ENCODE measurements around the gene C5orf47. TPM values are rescaled to one million over a fixed set of nuclear protein-coding genes. Genes with fewer than 3 reads are reported as not detected.

The C5orf47 gene, protein sequence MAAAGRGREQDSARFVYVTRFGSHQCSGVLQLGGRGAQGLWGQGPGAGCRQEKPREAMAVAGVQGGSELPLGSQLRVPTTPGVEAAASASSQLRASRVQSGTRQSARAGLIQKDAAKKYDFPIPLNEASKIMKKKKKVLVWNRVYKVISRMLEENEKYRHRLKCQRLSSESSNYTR
- not detected in 2 replicates for total RNA-seq (2014; rRNA removed; shearing (Covaris generic))

DNA sequence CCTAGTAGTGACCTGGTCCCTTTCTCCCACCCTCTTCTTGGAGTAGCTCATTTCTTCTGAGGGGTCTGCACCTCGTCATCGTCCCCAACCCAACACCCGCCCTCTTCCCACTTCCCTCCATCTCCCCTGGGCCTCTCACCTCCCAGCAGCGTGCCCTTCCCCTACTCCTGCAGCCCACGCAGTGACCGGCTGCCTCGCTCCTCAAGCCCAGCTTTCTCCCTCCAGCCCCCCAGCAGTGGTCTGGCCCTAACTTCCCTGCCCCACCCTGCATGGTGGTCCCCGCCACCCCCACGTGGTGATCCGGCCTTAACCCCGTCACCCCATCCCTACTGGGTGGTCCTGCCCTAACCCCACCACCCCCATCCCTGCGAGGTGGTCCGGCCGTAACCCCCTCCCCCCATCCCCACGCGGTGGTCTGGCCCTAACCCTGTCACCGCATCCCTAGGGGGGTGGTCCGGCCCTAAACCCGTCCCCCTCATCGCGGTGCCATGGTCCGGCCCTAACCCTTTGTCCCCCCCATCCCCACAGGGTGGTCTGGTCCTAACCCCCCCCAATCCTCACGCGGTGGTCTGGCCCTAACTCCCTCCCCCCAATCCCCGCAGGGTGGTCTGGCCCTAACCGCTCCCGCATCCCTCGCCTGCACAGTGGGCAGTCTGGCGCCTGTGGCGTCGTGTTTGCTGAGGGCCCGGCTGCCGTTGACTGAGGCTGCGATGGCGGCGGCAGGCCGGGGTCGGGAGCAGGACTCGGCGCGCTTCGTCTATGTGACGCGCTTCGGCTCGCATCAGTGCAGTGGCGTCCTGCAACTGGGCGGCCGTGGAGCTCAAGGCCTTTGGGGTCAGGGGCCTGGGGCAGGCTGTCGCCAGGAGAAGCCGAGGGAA, at the start of gene C5orf47:
C5orf47 (plus strand) TSS at position 617 of the 878 bp plus-strand sequence; CDS start at position 711, 94 bp downstream.
- DNase-seq (ENCODE audit: low spot score): no peak
- in situ Hi-C loops (cut with HindIII; ENCODE audit: low sequenced_read_pairs): no loop called here

DNA sequence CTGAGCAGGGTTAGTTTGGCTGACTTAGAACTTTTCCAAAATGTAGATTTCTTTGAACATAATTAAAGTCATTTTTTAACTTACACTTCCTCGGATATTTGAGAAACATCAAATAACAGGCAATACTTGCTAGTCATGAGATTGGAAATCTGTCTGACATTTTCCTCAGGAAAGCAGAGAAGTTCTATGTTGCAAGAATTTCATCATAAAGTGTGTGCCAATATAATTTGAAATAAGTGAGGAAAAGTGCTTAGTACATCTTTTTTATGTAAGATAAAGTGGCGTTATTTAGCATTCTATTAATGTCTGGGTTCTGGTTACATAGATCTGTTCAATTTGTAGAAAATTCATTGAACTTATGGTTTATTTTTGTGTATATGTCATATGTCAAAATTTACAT, 48.7 kb upstream of the C5orf47 start:
- no peak for DNase-seq (ENCODE audit: low spot score)
- in situ Hi-C loops (cut with HindIII; ENCODE audit: low sequenced_read_pairs): no loop called here

DNA sequence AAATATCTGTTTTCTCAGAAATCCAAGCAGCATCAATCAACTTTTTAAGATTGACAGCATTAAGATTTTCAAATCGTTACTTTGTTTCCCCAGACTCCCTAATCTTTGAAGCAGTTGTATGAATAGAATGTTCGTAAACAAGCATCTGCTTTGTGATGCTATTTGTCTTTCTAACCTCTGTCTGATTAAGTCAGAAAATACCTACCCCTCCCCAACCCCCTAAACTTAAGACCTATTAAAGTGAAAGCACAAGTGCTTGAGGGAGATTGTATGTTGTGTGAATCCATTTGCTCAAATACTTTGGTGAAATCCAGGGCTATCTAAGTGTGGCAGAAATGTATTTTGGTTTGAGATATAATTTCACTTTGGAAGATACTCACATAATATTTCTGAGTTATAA, 47.9 kb upstream of the C5orf47 start:
- in situ Hi-C loops (cut with HindIII; ENCODE audit: low sequenced_read_pairs): no loop called here
- no peak for DNase-seq (ENCODE audit: low spot score)

DNA sequence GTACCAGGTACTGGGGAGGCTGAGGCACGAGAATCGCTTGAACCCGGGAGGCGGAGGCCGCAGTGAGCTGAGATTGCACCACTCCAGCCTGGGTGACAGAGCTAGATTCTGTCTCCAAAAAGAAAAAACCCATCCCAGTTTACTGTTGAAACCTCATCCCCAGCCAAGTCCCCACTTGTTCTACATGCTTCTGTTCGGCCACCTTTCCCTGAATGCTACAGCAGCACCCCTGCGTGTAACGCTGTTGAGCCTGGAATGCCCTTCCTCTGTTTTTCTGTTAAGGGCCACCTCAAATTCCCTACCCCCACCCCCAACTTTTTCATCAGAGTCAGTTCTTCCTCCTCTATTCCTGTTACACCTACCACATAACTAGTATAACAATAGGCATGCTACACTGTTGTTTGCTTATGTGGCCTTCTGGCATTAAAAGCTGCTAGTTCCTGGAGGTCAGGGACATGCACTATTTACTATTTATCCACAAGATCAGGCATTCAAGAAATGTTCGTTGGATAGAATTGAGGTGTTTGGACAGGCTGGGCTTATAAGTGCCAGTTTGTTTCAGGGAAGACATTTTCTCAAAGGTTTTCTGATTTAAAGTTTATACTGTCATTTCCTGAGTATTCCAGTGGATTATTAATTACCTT, 47.1 kb upstream of the C5orf47 start:
- no peak for DNase-seq (ENCODE audit: low spot score)
- in situ Hi-C loops (cut with HindIII; ENCODE audit: low sequenced_read_pairs): no loop called here

DNA sequence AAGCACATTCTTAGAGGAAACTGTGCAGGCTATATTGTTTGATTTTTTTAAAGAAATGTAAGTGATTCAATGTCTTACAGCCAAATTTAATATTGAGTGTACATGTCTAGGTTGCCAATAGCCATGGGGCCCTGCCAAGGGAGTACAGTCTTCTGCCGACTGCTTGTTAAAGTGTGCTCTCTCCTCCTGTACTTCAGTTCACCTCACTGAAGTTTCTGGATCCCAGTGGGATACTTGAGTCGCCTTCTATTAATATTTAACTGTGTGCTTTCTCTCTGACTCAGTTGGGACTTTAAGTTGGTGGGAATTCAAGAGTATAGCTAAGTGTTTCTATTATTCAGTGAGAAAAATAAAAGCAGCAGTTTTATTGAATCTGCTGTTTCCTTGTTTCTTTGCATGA, 44.5 kb upstream of the C5orf47 start:
- in situ Hi-C loops (cut with HindIII; ENCODE audit: low sequenced_read_pairs): no loop called here
- no peak for DNase-seq (ENCODE audit: low spot score)

DNA sequence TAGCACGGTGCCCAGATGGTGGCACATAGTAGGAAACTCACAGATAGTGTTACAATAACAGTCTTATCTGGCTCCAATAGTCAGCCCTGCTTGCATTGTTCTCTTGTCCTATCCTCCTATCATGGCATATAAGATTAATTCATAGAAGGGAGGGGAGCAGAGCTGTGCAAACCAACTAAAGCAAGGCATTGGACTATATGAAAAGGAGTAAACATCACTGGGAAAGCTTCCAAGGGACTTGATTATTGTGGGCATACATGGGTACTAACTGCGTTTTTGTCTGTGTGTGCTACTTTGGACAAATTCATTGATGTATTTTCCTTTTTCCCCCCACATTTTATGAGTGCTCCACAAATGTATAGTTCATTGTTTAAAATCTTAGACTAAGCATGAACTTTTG, 43.8 kb upstream of the C5orf47 start:
- in situ Hi-C loops (cut with HindIII; ENCODE audit: low sequenced_read_pairs): no loop called here
- no peak for DNase-seq (ENCODE audit: low spot score)

DNA sequence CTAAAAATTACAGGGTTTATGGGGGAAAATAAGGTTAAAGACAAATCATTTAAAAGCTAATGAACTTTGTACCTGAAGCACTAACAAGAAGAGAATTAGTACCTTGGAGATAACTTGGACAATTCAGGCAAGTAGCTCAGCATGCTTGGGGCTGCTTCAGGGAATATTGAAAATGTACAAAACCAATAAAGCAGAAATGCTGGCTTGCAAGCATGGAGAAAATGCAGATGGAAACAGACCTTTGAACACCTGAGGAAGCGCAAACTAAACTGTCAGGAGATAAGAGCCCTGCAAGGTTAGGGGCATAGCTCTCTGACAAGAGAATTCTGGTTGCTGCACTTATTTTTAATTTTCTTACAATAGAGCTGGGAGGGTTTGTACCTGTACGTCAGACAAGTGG, 42.6 kb upstream of the C5orf47 start:
- no peak for DNase-seq (ENCODE audit: low spot score)
- in situ Hi-C loops (cut with HindIII; ENCODE audit: low sequenced_read_pairs): no loop called here

DNA sequence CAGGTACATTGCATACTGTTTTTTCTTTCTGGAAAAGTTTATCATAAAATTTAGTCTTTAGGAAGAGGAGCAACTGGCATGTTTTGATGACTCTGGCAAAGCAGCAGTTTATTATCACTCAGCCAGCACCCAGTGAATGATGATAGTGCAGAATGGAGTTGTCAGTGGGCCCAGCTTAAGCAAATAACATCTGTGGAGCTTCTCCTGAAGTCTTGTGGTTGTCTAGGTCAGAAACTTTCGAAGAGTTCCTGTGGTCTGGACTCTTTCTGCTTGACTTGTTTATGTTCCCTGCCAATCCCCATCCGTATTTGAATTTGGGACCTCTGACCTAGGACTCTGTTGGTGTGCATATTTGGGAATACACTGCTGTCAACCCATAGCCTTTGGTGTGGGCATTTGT, 38.1 kb upstream of the C5orf47 start:
- no peak for DNase-seq (ENCODE audit: low spot score)
- in situ Hi-C loops (cut with HindIII; ENCODE audit: low sequenced_read_pairs): no loop called here

DNA sequence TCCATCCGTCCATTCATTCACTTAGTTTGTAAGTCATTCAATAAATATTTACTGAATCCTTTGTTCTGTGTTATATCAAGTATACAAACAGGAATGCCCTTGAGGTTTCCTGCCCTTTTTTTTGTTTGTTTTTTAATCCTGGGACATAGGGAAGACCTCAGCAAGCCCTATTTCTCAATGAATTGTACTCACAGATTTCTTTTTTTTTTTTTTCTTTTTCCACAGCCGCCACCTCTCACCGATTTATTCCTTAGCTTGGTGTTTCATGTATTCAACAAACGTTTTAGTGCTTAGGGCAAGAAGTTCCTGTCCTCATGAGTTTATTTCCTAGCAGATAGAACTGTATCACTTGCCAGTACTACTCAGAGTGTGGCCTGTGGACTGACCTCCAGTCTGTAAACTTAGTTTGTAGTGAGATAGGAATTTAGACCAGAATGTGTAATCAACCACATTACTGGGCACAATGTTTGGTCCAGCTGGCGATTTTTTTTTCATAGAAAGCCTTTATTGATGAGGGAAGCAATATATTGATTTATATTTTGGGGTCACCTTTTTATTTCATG, 35.4 kb upstream of the C5orf47 start:
- in situ Hi-C loops (cut with HindIII; ENCODE audit: low sequenced_read_pairs): no loop called here
- no peak for DNase-seq (ENCODE audit: low spot score)

DNA sequence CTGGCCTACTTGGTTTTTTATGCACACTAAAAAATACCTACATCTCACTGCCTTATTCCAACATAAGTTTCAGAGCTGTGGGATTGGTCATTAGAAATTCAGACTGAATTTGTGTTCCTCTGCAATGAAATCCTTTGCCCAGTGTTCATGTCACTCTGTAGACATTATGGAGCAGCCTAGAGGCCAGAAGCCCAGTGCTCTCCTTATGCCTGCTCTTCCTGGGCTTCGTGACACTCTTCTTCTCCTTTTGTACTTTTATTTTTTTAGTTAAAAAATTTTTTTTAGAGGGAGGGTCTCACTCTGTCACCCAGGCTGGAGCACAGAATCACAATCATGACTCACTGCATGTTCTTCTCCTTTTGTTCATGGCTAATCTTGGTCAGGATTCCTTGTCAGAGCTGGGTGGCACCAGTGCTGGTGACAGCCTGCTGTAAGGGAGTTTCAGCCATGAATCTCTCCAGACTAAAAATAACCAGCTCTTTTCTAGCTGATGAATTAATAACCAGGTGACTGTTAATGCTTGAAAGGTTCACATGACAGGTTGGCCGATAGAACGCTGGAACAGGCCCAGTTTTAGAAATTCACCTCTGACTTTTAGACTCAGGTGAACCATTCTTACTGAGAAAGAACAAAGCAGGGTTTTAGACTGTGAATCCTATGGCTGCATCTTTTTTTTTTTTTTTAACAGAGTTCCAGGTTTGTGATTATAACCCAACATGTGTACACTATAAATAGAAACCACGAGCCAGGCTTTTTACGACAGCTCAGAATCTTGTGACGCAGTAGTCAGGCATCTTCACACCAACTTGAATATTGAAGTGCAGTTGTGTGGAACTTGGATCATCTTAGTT, 34.1 kb upstream of the C5orf47 start:
- in situ Hi-C loops (cut with HindIII; ENCODE audit: low sequenced_read_pairs): no loop called here
- DNase-seq (ENCODE audit: low spot score): peak; percentile 69

DNA sequence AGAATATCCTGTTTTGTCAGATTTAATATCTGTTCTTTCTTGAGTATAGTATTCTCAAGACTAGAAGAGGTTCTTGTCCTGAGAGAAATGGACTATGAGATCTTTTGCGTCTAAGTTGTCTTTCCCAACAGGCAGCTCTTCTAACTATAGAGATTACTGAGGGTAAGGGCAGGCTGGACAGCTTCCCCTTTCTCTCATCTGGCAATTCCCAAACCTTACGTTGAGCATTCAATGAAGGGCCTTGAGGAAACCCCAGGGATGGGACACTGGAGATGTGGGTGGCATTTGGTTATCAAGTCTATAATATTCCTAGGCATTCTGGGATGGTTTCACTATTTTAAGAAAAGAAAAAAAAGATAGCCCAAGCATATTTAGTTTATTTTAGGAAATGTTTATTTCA, 28.0 kb upstream of the C5orf47 start:
- in situ Hi-C loops (cut with HindIII; ENCODE audit: low sequenced_read_pairs): no loop called here
- DNase-seq (ENCODE audit: low spot score): no peak

DNA sequence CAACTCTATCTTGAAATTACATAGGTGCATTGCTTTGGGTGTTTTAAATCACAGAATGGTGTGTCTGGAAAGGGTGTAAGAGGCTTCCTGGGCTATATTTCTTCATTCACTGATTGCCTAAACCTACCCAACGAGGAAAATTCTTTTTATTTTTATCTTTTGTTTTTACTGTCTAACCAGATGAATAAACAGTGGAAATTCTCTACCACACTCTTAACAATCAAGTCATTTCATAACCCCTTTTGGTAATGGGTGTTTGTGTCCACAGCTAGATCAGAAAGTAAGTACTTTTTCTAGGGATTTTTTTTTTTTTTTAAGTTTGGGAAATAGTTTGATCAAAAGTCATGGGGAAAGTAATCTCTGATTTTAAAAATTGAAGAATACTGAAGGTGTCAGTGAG, 27.6 kb upstream of the C5orf47 start:
- in situ Hi-C loops (cut with HindIII; ENCODE audit: low sequenced_read_pairs): no loop called here
- DNase-seq (ENCODE audit: low spot score): no peak

DNA sequence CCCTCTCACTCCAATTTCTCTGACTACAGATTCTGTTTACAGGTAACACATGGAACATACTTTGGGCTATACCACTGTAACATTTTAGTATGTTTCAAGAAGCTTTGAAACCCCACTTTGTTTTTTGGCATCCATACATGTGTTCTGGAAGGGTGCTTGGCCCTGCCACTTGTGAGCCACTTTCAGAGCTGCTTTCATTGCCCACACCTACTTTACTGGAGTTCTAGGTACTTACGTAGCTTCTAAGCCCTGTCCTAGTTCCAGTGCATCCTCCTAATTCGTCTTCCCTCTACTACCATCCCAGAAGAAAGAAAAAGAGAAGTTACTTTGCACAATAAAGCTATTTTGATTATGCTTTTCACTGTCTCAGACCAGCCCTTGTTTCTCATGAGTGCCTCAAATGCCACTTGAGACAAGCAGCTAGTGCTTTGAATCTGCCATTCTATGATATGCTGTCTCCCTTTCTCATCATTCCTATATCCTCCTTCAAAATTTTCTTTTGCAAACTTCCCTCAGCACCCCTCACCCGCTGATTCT, 26.5 kb upstream of the C5orf47 start:
- no peak for DNase-seq (ENCODE audit: low spot score)
- in situ Hi-C loops (cut with HindIII; ENCODE audit: low sequenced_read_pairs): no loop called here

DNA sequence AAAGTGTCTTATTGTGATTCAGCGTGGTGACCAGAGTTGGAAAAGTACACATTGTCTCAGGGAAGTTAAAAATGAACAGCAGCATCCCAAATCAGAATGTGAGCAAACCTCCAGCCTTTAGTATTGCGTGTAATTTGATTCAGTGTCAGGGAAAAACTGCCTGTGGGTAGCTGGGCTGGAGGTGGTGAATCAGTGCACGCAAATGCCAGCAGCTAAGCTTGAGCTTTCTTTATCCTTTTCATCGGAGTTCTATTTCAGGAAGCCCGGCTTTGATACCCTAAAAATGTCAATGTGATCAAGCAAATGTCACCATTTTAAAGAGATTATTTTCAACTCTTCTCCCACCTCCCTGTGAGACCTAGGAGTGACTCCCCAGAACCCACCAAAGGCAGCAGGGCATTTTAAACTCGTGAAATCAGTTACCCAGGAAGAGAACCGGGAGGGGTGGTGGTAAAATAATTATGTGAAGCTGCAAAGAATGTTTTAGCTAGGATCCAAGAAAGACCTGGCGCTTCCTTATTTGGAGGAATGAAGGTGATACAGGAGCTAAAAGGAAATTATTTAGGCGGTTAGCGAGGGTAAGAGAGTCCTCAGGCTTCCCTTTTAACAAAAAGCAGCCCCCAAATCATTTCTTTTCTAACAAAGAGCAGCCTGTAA, 25.7 kb upstream of the C5orf47 start:
- peak; percentile 44 for DNase-seq (ENCODE audit: low spot score)
- in situ Hi-C loops (cut with HindIII; ENCODE audit: low sequenced_read_pairs): no loop called here

DNA sequence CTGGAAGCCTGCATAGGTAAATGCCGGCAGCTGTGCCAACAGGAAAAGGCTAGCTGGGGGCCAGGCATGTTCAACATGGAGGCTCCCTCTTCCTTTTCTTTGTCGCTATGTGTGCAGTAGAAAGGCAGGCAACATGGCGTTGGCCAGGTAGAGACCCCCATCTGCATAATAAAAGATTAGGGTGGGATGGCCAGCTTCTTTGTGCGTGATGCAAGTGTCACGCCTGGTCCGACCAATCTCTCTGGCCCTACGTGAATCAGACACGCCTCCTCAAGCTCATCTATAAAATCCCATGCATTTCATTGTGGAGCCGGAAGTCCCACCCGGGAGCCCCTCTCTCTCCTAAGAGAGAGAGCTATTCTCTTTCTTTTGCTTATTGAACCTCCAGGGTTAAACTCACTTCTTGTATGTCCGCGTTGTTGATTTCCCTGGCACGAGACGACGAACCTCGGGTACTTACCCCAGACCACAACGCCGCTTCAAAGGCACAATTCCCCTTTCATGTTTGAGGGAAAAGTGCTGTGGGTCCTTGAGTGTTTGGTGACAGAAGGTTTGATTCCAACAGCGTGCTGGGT, 25.0 kb upstream of the C5orf47 start:
- in situ Hi-C loops (cut with HindIII; ENCODE audit: low sequenced_read_pairs): no loop called here
- DNase-seq (ENCODE audit: low spot score): peak; percentile 68

DNA sequence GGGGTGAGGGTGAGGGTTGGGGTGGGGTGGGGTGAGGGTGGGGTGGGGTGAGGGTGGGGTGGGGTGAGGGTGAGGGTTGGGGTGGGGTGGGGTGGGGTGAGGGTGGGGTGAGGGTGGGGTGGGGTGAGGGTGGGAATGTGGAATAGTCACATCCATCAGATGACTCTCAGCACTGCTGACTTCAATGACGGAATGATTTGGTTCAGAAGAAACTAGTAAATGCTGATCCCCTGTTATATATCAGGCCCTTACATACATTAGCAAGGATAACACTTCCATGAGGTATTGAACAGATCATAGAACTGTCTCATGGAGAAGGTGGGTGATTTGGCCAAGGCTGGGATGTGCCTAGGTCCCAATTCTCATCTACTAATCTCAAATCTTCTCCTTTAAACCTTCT, 24.5 kb upstream of the C5orf47 start:
- in situ Hi-C loops (cut with HindIII; ENCODE audit: low sequenced_read_pairs): no loop called here
- no peak for DNase-seq (ENCODE audit: low spot score)

DNA sequence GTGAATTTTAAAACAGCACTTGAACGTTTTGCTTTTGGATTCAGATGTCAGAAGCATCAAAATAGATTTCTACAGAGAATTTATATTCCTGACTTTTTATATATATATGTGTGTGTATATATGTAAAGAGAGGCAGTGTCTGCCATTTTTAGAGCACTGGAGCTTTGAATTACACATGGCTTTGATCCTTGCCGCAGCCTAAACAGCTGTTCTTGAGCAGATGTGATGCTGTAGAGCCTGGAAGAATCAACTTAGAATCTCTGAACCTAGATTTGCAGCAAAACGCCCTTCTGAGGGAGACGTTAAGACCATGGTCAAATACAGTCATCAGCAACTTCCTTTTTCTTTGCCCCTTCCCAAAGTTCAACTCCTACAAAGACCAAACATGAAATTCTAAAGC, 21.7 kb upstream of the C5orf47 start:
- DNase-seq (ENCODE audit: low spot score): no peak
- in situ Hi-C loops (cut with HindIII; ENCODE audit: low sequenced_read_pairs): no loop called here

DNA sequence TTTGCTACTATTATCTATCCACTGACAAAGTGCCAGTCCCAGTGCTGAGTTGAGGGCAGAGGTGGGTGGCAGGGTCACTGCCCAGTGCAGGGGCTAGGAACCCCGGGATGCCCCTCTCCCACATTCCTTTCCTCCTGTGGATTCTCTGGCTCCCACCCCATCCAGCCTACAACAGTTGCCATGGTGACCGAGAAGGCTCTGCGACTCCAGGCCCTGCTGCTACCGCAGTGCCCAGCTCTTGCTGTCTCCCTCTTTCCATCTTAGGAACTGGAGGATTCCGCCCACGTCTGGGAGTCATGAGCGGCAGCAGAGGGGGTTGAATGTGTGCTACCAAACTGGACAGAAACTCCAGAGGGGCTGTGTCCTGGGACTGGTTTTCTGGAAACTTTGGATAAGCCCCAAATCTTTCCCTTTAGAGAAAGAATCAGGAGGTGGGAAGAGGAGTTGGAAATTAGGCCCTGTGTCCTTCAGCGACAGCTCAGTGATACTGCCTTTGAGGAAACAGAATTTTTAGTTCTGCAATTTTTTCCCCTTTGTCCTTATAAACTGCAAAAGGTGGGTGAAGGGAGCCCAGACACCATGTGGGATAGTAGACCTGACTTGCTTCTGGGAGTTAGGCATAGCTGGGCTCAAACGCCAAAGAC, 20.7 kb upstream of the C5orf47 start:
- peak; percentile 37 for DNase-seq (ENCODE audit: low spot score)
- in situ Hi-C loops (cut with HindIII; ENCODE audit: low sequenced_read_pairs): no loop called here

Data from G401 (cell line).